Vagina (tissue), 2 donors: ENCODE results near the gene LRRC1.

Experiments
- POLR2A ChIP-seq, 2 donors: fragments of 450-650 bp; IDR thresholded peaks; one replicate each; pipeline ENCODE4 v1.6.1; 2017; ENCODE audit warnings: antibody characterized with exemption in 2 of 2, mild to moderate bottlenecking in 2 of 2, moderate library complexity in 2 of 2
- POLR2AphosphoS5 ChIP-seq, 2 donors: sonication (generic); formaldehyde crosslinking; IDR thresholded peaks; one replicate each; pipeline ENCODE4 v1.9.0; 2017; ENCODE audit warnings: antibody characterized with exemption in 2 of 2, mild to moderate bottlenecking in 2 of 2, low read depth in 1 of 2; ENCODE audit not compliant: insufficient read depth in 1 of 2
- TF ChIP-seq, protein P1 (sequence below), 3 experiments: fragments of 450-650 bp in 2 of 3; fragments of 200-600 bp in 1 of 3; sonication (generic) in 1 of 3; IDR thresholded peaks; one replicate each; pipeline ENCODE4 v1.5.1; 2017 to 2019; ENCODE audit warnings: antibody characterized with exemption in 3 of 3, mild to moderate bottlenecking in 2 of 3, moderate library complexity in 2 of 3

DNA sequence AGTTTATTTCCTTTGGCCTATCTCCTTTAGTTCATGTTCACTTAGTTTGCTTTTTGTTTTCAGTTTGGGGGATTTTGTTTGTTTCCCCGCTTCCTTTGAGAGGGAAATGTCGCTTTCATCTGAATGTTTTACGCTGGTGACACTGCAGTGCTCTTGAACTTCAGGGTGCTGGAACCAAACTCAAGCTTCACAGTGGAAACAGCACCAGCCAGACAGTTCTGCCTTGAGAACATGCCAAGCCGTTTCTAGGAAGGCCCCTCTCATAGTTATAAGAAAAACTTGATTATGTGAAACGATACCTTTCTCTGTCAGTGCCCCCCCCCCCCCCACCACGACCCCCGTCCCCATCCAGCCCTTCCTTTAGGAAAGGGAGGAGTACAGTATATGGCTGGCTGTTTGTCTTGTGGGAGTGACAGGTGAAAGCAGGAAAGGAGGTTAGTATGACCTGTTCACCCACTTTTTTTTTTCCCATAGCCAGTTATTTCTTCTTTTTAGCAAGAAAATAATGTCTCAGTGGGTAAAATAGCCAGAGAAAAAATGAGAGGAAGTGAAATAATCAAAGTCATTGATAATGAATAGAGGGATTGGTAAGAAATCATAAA, 130.1 kb downstream of the LRRC1 start:
- TF ChIP-seq, protein P1, sequence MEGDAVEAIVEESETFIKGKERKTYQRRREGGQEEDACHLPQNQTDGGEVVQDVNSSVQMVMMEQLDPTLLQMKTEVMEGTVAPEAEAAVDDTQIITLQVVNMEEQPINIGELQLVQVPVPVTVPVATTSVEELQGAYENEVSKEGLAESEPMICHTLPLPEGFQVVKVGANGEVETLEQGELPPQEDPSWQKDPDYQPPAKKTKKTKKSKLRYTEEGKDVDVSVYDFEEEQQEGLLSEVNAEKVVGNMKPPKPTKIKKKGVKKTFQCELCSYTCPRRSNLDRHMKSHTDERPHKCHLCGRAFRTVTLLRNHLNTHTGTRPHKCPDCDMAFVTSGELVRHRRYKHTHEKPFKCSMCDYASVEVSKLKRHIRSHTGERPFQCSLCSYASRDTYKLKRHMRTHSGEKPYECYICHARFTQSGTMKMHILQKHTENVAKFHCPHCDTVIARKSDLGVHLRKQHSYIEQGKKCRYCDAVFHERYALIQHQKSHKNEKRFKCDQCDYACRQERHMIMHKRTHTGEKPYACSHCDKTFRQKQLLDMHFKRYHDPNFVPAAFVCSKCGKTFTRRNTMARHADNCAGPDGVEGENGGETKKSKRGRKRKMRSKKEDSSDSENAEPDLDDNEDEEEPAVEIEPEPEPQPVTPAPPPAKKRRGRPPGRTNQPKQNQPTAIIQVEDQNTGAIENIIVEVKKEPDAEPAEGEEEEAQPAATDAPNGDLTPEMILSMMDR (IDR thresholded peaks at IDR 0.05): no peak
- TF ChIP-seq POLR2A (IDR thresholded peaks at IDR 0.05) (no peak), POLR2AphosphoS5 (IDR thresholded peaks at IDR 0.05; ENCODE audit: insufficient read depth in 1 of 2, low read depth in 1 of 2) (no peak)
